HG02588 (cell line): ENCODE data around the gene EEIG1.

Experiments used
- ATAC-seq: cut with Tn5 transposase; IDR thresholded peaks from one replicate; pipeline ENCODE4 v1.9.1; 2021; ENCODE audit warnings: mild to moderate bottlenecking, moderate library complexity; ENCODE audit not compliant: unreplicated experiment

The EEIG1 gene

DNA sequence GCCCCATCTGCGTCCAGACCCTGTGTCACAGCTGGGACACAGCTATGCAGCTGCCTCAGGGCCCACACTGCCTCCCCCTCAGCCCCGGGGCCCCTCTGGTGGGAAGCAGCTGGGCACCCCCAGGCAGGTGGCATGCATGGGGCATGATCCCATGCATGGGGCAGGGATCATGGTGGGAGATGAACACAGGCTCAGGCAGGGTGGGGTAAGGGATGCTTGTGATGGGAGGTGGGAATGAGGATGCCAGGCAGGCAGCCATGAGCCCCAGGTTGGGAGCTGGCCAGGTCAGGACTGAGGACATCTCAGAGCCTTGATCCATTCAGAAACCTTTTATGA is 19.7 kb downstream of the EEIG1 start:
- no peak for ATAC-seq

DNA sequence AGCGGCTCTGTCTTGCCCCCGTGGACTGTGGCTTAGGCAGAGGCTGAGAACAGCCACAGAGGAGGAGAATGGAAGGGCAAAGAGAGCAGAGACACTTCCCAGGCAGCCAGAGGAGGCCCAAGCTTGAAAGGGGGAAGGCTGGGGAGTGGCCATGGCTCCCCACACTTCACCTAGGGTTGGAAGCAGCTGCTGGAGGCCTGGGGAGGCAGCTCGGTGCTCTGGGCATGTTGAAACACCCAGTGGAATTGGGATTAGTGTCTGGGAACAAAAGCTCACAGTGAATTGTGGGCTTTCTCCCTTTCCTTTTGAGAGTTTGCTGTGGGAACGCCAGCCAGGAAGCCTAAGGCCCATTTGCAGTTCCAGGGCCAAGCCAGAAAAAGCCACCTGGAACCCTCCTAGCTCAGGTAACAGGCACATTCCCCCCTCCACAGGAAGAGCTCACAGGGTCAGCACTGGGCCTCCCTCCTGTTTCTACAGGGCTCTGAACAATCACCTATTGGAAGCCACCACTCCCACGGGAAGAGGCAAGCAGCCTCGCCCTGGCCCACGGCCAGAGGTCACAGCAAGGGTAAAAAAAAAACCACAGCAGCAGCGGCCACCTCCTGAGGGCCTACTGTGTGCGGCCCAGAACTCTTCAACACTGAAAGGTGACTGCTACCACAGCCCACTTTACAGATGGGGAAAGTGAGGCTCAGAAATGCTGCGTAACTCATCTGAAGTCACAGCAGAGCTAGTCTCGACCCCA is 20.2 kb downstream of the EEIG1 start:
- no peak for ATAC-seq

DNA sequence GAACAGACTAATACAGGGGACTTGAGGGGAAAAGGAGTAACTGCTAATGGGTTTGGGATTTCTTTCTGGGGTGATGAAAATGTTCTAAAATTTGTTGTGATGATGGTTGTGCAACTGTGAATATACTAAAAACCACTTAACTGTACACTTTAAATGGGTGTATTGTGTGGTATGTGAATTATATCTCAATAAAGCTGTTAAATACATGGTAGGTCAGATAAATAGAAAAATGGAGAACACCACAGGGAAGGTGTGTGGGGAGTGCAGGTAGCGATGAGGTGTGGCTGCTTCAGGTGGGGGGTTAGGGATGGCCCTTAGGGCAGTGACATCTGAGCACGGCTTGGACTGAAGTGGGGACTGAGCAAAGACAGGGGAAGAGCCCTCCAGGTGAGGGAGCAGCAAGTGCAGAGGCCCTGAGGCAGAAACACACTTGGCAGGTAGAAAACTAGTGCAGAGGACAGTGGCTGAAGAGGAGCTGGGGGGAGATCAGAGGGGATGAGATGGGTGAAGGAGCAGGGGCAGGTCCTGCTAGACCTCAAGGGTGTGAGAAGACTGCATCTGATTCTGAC is 20.9 kb downstream of the EEIG1 start:
- ATAC-seq: no peak

DNA sequence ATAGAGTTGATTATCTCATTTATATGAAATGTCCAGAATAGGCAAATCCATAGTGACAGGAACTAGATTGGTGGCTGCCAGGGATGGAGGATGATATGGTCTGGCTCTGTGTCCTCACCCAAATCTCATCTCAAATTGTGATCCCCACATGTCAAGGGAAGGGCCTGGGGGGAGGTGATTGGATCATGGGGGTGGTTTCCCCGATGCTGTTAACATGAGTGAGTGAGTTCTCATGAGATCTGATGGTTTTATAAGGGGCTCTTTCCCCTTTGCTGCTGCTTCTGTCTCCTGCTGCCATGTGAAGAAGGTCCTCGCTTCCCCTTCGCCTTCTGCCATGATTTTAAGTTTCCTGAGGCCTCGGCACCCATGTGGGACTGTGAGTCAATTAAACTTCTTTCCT is 21.4 kb downstream of the EEIG1 start:
- no peak for ATAC-seq

DNA sequence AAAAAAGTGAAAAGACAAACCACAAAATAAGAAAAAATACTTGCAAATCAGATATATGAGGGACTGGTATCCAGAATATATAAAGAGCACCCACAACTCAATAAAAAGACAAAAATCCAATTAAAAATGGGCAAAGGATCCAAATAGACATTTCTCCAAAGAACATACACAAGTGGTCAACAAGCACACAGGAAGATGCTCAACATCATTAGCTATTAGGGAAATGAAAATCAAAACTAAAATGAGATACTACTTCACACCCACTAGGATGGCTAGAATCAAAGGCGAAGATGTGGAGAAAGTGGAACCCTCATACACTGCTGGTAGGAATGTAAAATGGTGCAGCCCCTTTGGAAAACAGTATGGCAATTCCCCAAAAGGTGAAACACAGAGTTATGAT is 22.1 kb downstream of the EEIG1 start:
- no peak for ATAC-seq

DNA sequence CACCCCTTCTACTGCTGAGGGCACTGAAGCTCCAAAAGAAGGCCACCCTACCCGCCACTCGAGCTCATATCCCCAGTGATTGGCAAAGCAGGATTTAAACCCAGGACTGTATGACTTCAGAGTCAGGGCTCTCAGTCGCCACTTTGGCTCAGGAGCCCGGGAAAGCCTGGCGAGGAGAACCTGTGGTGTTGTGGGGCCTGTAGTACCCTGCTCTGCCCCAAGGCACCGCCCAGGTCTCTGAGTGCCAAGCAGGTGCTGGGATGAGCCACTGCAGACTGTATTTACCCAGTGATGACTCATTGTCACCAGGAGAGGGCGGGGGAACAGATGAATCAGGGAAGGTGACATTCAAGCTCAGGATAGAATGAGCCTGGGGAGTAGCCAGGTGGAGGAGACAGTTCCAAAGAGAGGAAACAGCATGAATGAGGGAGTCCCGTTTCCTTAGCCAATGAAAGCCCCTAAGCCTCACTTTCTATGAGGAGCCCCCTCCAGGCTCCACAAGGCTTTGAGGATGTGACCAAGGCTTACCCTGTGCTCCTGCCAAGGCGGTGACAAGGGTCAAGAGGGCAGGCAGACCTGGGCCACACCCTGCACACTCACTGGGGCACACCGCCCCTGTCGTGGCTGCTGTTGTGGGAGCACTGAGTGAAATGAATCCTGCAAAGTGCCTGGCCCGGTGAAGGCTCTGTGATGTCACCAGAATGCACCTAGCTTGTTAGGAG is 25.3 kb downstream of the EEIG1 start:
- peak; percentile 70 for ATAC-seq

DNA sequence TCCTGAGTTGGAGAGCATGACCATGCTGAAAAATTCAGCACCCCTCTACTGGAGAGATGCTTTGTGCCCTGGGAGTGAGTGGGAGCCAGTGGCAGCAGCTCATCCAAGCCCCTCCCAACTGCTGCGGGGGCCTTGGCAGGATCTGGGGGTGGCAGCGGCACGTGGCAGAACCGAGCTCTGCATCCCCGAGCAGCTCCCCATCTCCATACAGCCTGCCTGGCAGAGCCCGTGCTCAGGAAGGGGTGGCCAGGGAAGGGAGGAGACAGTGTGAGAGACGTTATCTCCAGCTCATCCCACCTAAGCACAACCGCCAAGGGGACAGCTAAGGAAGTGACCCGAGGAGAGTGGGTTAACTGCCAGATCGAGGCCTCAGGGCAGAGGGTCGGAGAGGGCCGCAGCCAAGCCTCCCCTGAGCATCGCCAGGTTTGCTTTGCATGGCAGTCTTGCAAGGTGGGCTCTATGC is 25.9 kb downstream of the EEIG1 start:
- ATAC-seq: no peak

DNA sequence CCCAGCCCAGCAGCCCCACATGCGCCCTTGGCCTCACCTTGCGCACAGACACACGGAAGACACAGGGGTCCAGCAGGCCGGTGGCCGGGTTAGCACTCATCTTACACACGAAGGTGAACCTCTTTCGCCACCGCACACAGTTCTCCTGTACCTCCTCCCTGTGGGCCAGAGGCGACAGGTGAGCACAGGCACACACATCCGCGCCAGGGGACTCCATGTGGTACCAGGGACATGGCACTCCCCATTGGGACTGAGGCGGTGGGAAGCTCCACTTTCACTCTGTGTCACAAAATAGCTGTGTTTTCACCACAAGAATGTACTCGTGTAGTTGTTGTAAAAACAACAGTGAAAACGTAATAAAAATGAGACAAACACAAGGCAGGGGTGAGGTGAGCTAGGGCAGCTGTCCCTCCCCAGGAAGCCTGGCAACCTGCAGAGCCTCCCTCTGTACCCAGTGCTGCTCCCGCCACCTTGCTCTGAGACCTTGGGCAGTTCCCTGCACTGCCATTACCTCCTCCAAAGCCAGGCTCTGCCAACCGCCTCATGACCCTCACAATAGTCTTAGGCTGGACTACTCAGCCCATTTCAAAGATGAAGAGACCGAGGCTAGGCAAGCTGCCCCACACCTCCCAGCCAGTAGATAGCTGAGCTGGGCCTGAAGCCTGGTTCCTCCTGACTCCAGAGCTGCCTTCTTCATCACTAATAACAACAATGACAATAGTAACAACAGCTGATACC is 26.9 kb downstream of the EEIG1 start:
- ATAC-seq: no peak

DNA sequence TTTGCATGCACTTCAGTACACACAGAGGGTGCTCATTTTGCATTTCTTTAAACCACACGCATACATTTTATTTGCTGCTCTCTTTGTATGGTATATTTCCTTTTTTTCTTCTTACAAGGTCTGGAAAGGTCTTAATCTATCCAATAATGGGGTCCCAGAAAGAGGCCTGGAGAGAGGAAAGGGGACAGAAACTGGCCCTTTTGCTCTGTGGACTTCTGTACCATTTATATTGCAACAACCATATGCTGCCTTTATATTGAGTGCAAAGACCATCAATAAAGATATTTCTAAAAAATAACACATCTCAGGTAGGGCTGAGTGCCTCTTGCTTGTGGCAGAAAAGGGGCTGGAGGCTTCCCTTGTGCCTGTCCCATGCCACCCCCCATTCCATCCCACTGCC is 27.6 kb downstream of the EEIG1 start:
- no peak for ATAC-seq

DNA sequence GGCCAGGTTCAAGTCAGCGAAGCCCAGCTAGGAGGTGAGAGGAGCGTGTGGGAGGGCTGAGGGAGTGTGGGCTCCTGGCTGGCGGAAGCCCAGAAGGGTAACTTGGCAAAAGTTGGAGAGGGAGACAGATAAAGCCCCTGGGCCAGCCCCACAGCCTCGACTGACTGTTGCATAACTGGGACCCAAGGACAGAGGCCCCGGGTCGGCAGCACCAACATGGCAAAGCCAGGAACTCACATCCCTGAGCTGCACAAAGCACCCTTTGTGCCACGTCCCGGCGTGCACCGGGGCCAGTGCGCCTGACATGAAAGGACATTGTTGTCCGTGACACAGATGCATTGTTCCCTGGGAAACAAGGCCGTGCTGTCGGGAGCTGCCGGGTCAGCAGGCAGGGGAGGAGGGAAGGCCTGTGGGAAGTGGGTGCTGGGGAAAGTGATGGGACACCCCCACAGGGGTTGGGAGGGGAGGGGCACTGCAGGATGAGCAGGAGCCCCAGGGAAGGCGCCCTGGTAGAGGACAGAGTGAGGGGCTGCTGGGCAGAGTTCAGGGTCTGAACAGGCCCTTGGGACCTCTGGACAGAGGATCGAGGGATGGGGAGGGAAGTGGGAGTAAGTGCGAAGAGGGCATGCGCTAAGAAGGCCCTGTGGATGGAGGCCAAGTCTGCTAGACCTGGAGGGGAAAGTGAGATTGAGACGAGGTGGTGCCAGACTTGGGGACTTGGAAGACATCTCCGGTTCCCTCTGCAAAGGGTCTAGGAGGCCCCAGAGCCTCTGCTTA is 30.1 kb downstream of the EEIG1 start:
- no peak for ATAC-seq

DNA sequence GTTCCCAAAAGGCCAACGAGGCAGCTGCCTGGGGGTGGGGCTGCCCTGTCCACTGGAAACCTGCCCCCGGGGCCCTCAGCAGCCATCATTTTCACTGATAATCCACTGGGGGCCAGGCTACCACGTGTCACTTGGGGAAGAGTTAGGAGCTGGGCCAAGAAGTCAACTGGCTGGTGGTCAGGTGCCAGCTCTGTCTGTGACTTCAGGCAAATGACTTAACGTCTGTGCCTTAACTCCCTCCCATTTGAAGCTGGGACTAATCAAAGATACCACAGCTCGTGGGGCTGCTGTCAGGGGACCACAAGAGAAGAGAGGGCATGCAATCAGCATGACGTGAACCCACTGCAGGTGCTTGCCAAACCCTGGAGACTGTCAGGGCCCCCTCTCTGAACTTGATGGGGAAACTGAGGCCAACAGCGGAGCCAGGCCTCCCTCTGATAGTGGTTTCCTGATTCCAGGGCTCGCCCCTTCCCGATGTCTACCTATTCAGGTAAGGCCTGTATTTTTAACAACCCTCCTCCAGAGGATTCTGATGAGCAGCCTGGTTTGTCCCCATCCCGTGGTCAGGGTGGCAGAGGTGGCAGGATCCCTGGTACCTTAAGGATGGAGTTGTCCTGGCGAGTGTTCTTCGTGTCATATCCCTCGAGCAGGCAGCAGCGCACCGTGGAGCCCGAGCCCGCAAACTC is 30.8 kb downstream of the EEIG1 start:
- no peak for ATAC-seq

DNA sequence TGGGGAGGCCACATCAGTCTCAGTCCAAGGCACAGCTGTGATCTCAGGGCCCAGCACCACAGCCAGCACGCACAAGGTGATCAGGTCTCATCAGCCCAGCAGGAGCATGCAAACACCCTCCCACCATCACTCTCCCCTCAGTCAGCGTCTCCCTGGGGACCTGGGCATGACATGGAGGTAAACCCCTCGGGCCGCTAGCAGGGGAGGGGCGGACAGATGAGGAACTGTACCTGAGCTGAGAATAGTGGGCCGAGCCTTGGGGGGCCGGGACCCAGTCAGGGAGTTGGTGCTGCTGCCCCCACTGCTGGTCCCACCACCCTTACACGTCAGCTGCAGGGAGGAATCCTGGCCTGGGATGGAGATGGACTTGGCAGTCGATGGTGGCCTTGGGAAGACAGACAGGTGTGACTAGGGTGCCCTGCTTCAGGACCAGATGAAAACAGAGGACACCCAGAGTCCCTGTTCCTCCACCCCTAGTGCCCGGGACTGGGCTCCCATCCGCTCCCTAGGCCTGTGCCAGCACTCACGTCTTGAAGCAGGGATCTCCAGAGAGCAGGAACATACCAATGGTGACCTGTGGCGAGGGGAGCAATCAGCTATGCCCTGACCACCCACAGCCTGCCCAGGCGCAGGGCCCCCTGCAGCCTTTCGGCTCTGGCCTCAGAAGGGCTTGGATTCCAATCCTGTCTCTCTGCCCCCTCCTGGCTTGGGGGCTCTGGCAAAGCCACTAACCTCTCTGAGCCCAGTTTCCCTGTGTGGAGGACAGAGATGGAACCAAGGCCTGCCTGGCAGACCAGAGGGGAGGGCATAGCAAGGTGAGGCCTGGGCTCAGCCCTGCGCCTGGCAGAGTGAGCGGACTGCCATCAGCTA is 32.7 kb downstream of the EEIG1 start:
- no peak for ATAC-seq

DNA sequence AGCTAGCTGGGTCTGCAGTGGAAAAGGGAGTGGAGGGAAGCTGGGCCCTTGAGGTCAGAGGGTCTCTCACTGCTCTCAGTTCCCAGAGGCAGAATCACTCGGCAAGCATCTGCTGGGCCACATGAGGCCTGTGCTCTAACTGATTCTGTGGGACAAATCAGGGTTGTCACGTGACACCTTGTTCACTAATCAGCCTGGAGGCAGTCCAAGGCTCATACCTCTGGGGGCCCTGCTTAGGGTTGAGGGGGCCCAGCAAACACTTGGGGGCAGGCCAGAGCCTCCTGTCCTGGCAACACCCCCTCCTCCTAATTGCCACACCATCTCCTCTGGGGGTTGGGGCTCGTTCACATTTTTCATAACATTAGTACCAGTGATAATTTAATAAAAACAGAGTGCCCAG is 34.1 kb downstream of the EEIG1 start:
- no peak for ATAC-seq

DNA sequence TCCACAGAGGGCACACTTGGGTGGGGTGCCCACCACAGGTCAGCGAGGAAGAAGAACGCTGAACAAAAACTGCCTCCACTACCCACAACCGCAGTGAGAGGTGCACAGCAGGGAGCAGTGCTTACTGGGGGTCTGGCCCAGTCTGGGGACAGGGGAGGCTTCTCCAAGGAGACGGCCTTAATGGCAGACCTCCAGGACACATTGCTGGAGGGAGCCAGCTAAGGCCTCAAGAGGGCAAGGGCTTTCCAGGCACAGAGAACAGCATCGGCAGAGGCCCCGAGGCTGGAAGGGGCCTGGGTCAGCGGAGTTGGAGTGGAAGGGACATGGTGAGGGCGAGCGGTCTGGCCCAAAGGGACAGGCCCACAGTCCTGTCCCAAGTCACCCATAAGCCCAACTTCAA is 34.8 kb downstream of the EEIG1 start:
- no peak for ATAC-seq

DNA sequence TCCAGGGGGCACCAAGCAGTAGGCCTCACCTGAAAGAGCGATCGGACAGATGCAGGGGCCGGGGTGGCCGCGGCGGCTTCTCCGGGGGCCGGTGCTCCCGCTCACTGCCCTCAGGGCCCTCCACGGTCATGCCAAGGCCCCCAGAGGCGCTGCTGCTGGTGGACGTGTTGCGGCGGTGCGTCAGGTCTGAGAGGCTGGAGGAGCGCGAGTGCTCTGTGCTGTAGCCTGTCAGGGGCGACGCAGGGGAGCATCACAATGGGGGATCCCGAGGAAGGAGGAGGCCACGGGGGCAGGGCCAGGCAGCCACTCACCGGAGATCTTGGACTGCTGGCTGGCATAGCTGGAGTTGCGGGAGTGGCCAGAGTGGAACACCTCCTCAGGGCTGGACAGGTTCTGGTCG is 35.5 kb downstream of the EEIG1 start:
- ATAC-seq: no peak

DNA sequence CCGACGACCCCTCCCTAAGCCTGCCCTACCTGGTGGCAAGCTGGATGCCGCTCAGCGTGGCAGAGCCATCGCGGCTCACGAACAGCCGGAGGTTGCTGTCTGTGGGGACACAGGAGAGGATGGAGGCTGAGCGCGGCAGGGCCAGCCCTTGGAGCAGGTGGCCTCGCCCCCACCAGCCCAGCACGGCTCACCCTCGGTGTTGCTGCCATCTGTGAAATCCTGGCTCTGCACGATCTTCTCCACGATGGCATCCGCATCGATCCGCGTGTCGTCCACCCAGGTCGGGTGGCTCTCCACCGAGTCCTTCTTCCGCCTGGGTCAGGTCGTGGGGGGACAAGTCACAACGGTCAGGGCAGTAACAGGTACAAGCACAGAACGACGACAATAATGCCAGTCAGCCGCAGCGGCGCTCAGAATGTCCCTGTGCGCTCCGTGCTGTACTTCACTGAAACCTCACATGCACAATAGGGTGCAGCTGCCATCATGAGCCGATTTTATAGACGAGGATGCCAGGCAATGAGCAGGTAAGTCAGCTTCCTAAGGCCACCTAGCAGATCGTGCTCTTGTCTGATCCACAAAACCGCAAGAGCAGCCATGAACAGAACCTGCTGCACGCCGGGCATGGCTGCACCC is 36.1 kb downstream of the EEIG1 start:
- no peak for ATAC-seq

DNA sequence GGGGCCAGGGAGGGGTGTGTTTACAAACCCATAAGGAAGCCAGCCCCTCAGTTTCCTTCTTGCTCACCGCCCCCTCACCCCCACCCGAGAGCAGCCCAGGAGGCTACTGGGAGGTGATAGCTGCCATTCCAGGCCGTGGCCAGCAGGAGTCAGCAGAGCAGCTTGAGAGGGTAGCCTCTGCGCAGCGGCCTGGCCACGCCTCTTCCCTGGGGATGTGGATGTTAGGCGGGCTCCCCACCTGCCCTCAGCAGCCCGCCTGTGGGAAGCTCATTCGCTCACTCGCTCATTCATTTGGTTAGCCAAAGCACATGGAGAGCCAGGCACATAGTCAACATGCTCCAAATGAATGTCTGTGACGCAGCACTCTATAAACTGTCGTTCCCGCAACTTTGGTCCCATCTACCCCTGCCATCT is 37.1 kb downstream of the EEIG1 start:
- peak; percentile 56 for ATAC-seq

DNA sequence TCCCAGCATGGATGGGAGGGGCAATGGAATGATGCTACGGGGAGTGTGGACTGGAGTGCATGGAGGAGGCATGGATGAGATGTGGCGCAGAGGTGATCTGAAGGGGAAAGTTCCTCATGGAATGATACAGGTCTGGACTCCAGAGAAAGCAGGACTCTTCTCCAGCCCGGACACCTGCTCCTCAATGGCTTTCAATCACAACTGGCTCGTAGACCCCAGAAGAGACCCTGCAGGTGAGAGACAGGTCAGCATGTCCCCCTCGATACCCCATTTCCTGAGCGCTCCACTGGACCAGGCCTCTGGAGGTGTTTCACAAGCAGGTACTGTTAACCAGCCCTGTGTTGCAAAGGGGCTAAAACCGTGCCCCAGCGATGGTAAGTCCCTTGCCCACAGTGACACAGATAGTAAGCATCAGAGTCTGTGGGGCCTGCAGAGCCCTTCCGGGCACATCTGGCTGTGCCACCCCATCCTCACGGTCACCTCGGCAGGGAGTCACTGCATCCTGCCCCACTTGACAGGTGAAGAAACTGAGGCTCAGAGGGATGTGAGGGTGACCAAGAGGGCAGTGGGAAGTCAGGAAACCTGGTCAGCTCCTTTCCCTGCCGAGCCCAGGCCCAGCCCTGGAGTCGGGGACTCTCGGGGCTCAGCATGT is 37.7 kb downstream of the EEIG1 start:
- peak; percentile 8 for ATAC-seq
